ENCODE results near the gene TBC1D16.
A peak's percentile ranks its signal among the peaks of the same experiment; 100 is the strongest.

TBC1D16 gene

DNA sequence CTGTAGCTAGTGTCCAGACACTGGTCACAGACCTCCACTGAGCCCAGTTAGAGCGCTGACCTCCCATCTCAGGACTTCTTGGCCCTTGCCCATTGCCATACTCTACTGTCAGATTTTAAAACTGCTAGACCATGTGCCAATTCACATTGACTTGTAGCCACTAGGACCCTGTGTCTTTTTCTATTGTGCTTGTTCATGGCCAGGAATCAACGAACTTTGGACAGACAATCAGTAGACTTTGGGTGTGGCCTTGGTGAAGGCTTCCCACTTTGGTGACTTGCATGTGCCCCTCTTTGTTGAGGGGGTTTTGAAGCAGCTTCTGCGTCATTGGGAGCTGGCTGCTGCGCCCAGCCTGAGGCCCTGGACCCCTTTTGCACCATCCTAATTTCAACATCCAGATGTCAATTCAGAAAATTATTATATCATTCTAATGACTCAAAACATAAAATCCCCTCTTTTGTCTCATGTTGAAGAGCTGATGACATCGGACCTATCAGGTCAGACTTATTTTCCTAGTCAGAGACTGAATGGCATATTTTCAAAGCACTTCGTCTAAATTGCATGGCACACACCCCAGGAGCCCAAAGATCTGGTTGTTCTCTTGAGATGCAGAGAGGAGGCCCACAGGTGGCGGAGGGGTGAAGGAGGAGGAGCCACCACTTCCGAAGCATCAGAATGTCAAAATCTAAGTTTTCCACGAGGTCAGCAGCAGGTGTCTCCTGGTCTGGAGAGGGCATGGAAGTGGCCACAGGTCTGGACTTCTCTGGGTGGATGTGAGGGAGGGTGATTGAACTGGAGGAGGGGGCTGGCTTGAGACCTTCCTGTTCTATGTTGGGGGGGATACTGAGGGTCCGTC, 103.0 kb downstream of the TBC1D16 start:
- no peak overlapping the region for H3K4me3 ChIP-seq (ENCODE audit: low read depth, low read length)
- no peak for TF ChIP-seq CTCF (IDR thresholded peaks at IDR 0.05; ENCODE audit: low read depth, low read length)

- no peak for TF ChIP-seq CTCF (IDR thresholded peaks at IDR 0.05; ENCODE audit: low read depth, low read length)
- no peak overlapping the region for H3K4me3 ChIP-seq (ENCODE audit: low read depth, low read length)
Measured at GRCh38 chr17:79931817-79932309, 103.8 kb downstream of the TBC1D16 start.

DNA sequence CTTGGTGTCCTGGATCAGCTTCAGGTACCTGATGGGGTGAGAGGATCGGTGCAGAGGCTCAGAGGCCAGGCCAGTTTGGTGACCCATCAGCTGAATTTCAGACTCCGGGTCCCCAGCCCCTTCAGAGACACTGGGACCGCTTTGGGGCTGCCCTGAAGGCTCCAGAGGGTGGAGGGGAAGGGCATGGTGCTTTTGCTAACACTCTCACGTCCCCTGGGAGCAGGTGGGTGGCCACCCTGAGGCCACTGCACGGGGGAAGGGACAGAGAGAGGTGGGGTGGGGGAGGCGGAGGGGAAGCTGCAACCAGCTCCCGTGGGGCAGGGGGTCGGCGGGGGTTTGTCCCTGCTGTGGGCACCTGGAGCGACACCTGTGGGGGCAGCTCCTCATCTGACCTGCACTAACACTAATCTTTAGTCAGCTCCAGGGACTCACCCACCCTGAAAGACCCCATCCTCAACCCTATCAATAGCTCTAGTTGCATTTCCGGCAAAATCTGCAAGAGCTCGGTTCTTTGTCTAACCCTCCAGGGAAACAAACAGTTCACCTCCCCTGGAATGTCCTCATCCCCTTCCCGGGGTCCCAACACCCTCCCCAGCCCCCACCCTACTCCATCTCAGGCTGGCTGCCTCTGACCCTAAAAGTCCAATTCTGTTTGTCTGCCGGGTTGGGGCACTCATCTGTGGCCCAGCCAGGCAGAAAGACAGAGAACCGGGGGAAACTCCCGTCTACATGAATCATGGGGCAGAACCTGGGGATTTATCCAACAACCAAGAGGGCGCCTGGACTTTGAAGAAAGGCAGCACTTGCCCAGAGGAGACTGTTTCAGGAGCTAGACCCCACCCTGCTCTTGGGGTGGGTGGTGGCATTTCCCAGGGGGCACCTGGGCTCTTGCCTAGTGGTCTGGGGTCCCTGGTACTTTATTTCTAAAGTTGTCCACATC, 104.5 kb downstream of the TBC1D16 start:
- no peak for TF ChIP-seq CTCF (IDR thresholded peaks at IDR 0.05; ENCODE audit: low read depth, low read length)
- no peak overlapping the region for H3K4me3 ChIP-seq (ENCODE audit: low read depth, low read length)

DNA sequence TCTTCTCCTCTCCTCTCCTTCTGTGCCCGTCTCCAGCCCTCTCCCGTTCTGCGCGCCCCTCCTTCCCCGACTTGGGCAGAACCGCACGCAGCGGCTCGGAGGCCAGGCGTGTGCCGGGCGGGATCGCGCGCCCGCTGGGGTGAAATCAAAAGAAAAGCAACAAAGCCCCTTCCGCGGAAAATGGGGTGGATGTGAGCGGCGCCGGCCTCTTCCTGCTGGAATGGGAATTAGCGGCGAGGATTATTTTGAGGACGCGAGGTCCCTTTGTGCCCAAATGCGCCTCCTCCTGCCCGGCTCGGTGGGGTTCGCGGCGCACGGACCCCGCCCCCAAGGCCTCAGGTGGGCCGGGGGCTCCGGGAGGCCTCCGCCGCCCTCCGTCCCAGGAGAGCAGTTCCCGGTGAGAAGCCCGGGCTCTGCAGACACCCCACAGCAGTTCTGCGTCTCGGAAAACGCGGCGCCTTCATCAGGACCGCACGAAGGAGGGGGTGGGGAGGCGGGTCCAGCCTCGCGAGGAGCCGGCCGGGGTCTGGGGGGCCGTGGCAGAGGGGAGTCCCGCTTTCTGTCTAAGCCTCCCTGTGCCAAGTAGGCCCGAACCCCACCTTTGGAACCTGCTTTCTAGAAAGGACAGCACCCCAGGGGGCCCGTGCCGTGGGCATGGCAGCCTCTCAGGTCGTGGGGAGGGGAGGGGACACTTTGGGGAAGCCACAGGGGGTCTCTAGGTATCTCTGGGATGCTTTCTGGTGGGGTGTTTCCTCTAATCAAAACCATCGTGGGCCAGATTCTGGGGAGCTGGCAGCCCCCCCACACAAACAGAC, 105.4 kb downstream of the TBC1D16 start:
- no peak for TF ChIP-seq CTCF (IDR thresholded peaks at IDR 0.05; ENCODE audit: low read depth, low read length)
- peak overlapping the region; percentile 37 for H3K4me3 ChIP-seq (ENCODE audit: low read depth, low read length)

DNA sequence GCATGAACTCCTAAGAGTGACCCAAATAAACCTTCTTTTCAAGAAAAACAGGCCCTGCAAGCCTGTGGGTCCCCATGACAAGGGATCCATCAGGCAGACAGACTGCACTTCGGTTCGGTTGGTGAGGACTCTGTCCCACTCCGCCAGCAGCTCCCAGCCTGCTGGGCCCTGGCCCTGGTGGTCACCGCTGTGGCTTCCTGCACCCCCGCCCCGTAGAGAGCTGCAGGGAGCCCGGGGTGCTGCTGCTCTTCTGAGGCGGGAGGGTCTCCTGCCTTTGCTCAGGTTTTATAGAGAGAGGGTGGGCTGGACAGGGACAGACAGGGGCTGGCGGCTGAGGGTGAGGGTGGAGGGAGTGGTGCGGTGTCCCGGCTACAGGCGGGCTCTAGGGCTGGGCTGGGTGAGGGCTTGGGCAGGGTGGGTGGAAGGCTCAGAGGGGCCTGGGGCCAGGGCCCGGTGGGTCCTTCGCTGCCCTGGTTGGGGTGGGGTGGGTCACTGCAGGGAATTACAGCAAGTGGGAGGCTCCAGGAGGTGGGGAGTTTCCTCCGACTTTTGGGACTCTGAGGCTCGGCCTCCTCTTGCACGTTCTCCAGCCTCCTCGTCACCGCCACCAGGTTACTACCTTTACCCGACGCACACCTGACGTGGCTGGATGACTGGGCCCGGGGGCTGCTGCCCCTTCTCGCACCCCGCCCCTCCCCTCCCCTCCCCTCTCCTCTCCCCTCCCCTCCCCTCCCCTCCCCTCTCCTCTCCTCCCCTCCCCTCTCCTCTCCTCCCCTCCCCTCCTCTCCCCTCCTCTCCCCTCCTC, 106.2 kb downstream of the TBC1D16 start:
- no peak overlapping the region for H3K4me3 ChIP-seq (ENCODE audit: low read depth, low read length)
- no peak for TF ChIP-seq CTCF (IDR thresholded peaks at IDR 0.05; ENCODE audit: low read depth, low read length)

DNA sequence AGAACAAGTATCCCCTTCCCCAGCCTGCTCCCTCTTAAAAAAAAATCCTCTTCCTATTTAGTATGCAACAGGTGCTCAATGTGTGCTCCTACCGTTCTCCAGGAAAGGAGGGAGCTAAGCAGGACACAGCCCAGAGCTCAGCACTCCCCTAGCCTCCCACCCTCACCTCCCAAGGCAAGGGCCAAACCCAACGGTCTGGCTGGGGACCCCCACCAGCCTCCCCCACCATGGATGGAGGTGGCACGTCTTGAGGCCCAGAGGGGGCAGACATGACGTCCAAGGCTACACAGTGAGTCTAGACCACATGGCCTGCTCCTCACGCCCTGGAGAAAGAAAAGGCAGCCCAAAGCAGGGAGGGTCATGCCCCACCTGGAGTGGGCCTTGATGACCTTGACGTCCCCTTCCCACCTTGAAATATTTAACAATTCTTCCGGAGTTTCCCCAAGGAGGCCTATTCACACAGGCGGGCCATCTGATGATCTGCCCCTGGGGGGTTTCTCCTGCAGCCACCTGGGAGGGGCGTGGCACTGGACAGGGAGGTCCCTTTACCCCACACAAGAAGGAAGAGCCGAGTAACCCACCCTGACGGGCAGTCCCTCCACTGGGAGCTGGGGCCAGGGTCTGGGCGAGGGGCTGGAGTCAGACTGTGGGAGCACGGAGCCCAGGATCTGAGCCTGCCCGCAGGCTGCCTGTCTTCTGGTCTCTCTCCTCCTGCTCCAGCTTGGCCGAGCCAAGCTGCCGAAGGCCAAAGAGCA, 107.0 kb downstream of the TBC1D16 start:
- TF ChIP-seq CTCF (IDR thresholded peaks at IDR 0.05; ENCODE audit: low read depth, low read length): no peak
- no peak overlapping the region for H3K4me3 ChIP-seq (ENCODE audit: low read depth, low read length)

Data from WI38 (cell line).